ENCODE data around the gene DMRTC1. TPM values are rescaled to one million over a fixed set of nuclear protein-coding genes. Genes with fewer than 3 reads are reported as not detected.
A peak's percentile ranks its signal among the peaks of the same experiment; 100 is the strongest.
"Not testable (repeated sequence)": the region's sequence is repeated elsewhere in the genome, so short reads cannot be mapped to it uniquely, and the experiment has no call there.

DMRTC1 gene
- total RNA-seq (2022) (not detected in 2 replicates), Bru-seq, nascent RNA (not detected), BruChase-seq, experiment 1, labeled RNA remaining after a 6-hour chase (not detected), BruChase-seq, experiment 2, labeled RNA remaining after a 2-hour chase (percentile 7 among the genes with signal in this experiment)
- long read RNA-seq: 0 reads

GRCh38 chrX:72943819-72944169 lies at the start of gene DMRTC1:
TSS of gene DMRTC1 (minus strand) at chrX:72943837. CDS start at chrX:72875694, 68,143 bp downstream.
- intact Hi-C loops (cut with micrococcal nuclease); H3K36me3 Mint-ChIP-seq (ENCODE audit: insufficient read depth, unreplicated experiment); H3K9me3 Mint-ChIP-seq (ENCODE audit: unreplicated experiment); H3K4me3 Mint-ChIP-seq (ENCODE audit: unreplicated experiment); DNase-seq (ENCODE audit: unreplicated experiment); POLR2A ChIA-PET; H3K27me3 Mint-ChIP-seq (ENCODE audit: insufficient read depth, unreplicated experiment); BruUV-seq (replicated peaks); H3K27ac Mint-ChIP-seq (ENCODE audit: low read depth, unreplicated experiment); H3K4me1 Mint-ChIP-seq (ENCODE audit: insufficient read depth, unreplicated experiment); CTCF ChIA-PET: not testable (repeated sequence)

GRCh38 chrX:72980894-72981469 lies 37.3 kb upstream of the DMRTC1 start:
- intact Hi-C loops (cut with micrococcal nuclease); H3K4me1 Mint-ChIP-seq (ENCODE audit: insufficient read depth, unreplicated experiment); POLR2A ChIA-PET; H3K36me3 Mint-ChIP-seq (ENCODE audit: insufficient read depth, unreplicated experiment); BruUV-seq (replicated peaks); H3K4me3 Mint-ChIP-seq (ENCODE audit: unreplicated experiment); CTCF ChIA-PET; H3K27ac Mint-ChIP-seq (ENCODE audit: low read depth, unreplicated experiment); DNase-seq (ENCODE audit: unreplicated experiment): not testable (repeated sequence)
- Mint-ChIP-seq H3K9me3 (ENCODE audit: unreplicated experiment) (peaks cover 22% of the 10 kb centered on the region), H3K27me3 (ENCODE audit: insufficient read depth, unreplicated experiment) (peaks cover 39% of the 10 kb centered on the region)

DNA sequence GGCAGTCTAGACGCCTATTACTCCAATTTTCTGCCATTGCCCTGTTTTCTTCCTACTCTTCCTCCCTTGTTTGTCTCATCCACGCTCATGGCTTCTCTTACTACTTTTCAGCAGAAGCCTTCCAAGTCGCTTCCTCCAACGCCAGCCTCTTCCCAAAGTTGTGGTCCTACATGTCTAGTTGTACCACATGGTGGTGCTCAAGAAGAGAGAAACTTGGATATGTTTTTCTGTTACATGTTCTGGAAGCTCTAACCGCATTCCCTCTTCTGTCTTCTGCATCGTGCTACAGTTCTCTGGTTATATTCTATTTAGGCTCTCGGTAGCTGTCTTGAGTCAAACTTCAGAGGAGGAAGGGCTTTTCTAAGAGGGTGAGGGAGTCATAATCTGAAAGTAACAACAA lies 31.2 kb upstream of the DMRTC1 start:
- intact Hi-C loops (cut with micrococcal nuclease); DNase-seq (ENCODE audit: unreplicated experiment); H3K27me3 Mint-ChIP-seq (ENCODE audit: insufficient read depth, unreplicated experiment); H3K36me3 Mint-ChIP-seq (ENCODE audit: insufficient read depth, unreplicated experiment); H3K4me1 Mint-ChIP-seq (ENCODE audit: insufficient read depth, unreplicated experiment); POLR2A ChIA-PET; CTCF ChIA-PET; H3K9me3 Mint-ChIP-seq (ENCODE audit: unreplicated experiment); BruUV-seq (replicated peaks); H3K27ac Mint-ChIP-seq (ENCODE audit: low read depth, unreplicated experiment); H3K4me3 Mint-ChIP-seq (ENCODE audit: unreplicated experiment): not testable (repeated sequence)

DNA sequence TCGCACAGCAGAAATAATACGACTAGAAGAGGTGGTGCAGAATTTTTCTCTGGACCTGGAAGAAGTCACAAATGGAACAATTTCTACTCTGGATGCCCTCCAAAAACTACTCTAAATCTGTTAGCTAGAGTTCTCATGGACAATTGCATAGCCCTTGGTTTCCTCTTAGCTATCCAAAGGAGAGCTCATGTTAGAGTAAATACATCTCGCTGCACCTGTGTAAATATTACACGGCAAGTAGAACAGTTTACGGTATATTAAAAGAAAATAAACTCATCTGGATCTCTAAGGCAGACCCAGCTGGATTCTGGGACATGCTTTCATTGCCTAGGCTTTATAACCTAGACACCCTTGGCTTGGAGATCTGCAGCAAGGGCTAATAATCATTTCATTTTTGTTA lies 28.2 kb upstream of the DMRTC1 start:
- H3K36me3 Mint-ChIP-seq (ENCODE audit: insufficient read depth, unreplicated experiment); CTCF ChIA-PET; H3K4me1 Mint-ChIP-seq (ENCODE audit: insufficient read depth, unreplicated experiment); BruUV-seq (replicated peaks); DNase-seq (ENCODE audit: unreplicated experiment); POLR2A ChIA-PET; intact Hi-C loops (cut with micrococcal nuclease); H3K27ac Mint-ChIP-seq (ENCODE audit: low read depth, unreplicated experiment); H3K27me3 Mint-ChIP-seq (ENCODE audit: insufficient read depth, unreplicated experiment); H3K4me3 Mint-ChIP-seq (ENCODE audit: unreplicated experiment); H3K9me3 Mint-ChIP-seq (ENCODE audit: unreplicated experiment): not testable (repeated sequence)

DNA sequence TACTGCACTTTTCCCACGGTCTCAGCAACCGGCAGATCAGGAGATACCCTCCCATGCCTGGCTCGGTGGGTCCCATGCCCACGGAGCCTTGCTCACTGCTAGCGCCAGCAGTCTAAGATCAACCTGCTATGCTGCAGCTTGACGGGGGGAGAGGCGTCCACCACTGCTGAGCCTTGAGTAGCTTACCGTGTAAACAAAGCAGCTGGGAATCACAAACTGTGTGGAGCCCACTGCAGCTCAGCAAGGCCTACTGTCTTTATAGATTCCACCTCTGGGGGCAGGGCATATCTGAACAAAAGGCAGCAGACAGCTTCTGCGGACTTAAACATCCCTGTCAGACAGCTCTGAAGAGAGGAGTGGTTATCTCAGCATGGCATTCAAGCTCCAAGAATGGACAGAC lies 16.3 kb upstream of the DMRTC1 start:
- H3K27me3 Mint-ChIP-seq (ENCODE audit: insufficient read depth, unreplicated experiment); intact Hi-C loops (cut with micrococcal nuclease): not testable (repeated sequence)

GRCh38 chrX:72943035-72943818 lies 410 bp downstream of the DMRTC1 start:
- intact Hi-C loops (cut with micrococcal nuclease); BruUV-seq (replicated peaks); H3K4me1 Mint-ChIP-seq (ENCODE audit: insufficient read depth, unreplicated experiment); H3K4me3 Mint-ChIP-seq (ENCODE audit: unreplicated experiment); H3K36me3 Mint-ChIP-seq (ENCODE audit: insufficient read depth, unreplicated experiment); POLR2A ChIA-PET; H3K27ac Mint-ChIP-seq (ENCODE audit: low read depth, unreplicated experiment); DNase-seq (ENCODE audit: unreplicated experiment); H3K27me3 Mint-ChIP-seq (ENCODE audit: insufficient read depth, unreplicated experiment); H3K9me3 Mint-ChIP-seq (ENCODE audit: unreplicated experiment); CTCF ChIA-PET: not testable (repeated sequence)

More for the DNA sequence above, 16.3 kb upstream of the DMRTC1 start:
- H3K36me3 Mint-ChIP-seq (ENCODE audit: insufficient read depth, unreplicated experiment); POLR2A ChIA-PET; CTCF ChIA-PET; H3K27ac Mint-ChIP-seq (ENCODE audit: low read depth, unreplicated experiment); DNase-seq (ENCODE audit: unreplicated experiment); H3K4me3 Mint-ChIP-seq (ENCODE audit: unreplicated experiment); BruUV-seq (replicated peaks); H3K4me1 Mint-ChIP-seq (ENCODE audit: insufficient read depth, unreplicated experiment); H3K9me3 Mint-ChIP-seq (ENCODE audit: unreplicated experiment): not testable (repeated sequence)

GRCh38 chrX:72942272-72942671 lies 1.4 kb downstream of the DMRTC1 start:
- H3K4me1 Mint-ChIP-seq (ENCODE audit: insufficient read depth, unreplicated experiment); H3K27me3 Mint-ChIP-seq (ENCODE audit: insufficient read depth, unreplicated experiment); POLR2A ChIA-PET; H3K9me3 Mint-ChIP-seq (ENCODE audit: unreplicated experiment); CTCF ChIA-PET; intact Hi-C loops (cut with micrococcal nuclease); DNase-seq (ENCODE audit: unreplicated experiment); H3K36me3 Mint-ChIP-seq (ENCODE audit: insufficient read depth, unreplicated experiment); BruUV-seq (replicated peaks); H3K4me3 Mint-ChIP-seq (ENCODE audit: unreplicated experiment); H3K27ac Mint-ChIP-seq (ENCODE audit: low read depth, unreplicated experiment): not testable (repeated sequence)

DNA sequence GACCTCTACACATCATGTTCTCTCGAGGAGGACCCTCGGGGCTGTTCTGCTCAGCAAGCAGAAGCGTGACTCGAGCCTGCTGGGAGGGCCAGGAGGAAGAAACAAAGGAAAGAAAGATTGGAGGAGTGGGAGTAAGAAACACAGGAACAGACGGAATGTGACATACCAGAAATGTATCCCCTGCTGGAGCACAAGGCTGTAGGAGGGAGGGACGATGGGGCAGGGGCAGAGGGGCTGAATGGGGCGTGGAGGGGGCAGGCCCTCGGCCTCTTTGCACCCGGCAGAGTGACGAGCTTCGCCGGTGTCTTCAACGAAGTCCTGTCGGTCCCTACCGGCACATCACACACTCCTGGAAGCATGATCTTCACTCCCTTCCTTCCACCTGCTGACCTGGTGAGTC lies 5.7 kb downstream of the DMRTC1 start, which contains the start of gene FAM236A:
TSS of gene FAM236A (plus strand) at position 301 of the 400 bp plus-strand sequence. CDS start at position 358, 57 bp downstream.
- H3K9me3 Mint-ChIP-seq (ENCODE audit: unreplicated experiment); H3K27me3 Mint-ChIP-seq (ENCODE audit: insufficient read depth, unreplicated experiment); H3K4me1 Mint-ChIP-seq (ENCODE audit: insufficient read depth, unreplicated experiment); H3K4me3 Mint-ChIP-seq (ENCODE audit: unreplicated experiment); intact Hi-C loops (cut with micrococcal nuclease); POLR2A ChIA-PET; CTCF ChIA-PET; H3K27ac Mint-ChIP-seq (ENCODE audit: low read depth, unreplicated experiment); DNase-seq (ENCODE audit: unreplicated experiment); BruUV-seq (replicated peaks); H3K36me3 Mint-ChIP-seq (ENCODE audit: insufficient read depth, unreplicated experiment): not testable (repeated sequence)

- CTCF ChIA-PET; intact Hi-C loops (cut with micrococcal nuclease); H3K4me3 Mint-ChIP-seq (ENCODE audit: unreplicated experiment); H3K27ac Mint-ChIP-seq (ENCODE audit: low read depth, unreplicated experiment); BruUV-seq (replicated peaks); H3K4me1 Mint-ChIP-seq (ENCODE audit: insufficient read depth, unreplicated experiment); H3K36me3 Mint-ChIP-seq (ENCODE audit: insufficient read depth, unreplicated experiment); H3K27me3 Mint-ChIP-seq (ENCODE audit: insufficient read depth, unreplicated experiment); POLR2A ChIA-PET; DNase-seq (ENCODE audit: unreplicated experiment); H3K9me3 Mint-ChIP-seq (ENCODE audit: unreplicated experiment): not testable (repeated sequence)
Measured at GRCh38 chrX:72936882-72937455, 6.7 kb downstream of the DMRTC1 start.
